ENCODE results near the gene ZBTB37. TPM values are rescaled to one million over a fixed set of nuclear protein-coding genes. Genes with fewer than 3 reads are reported as not detected.
A peak's percentile ranks its signal among the peaks of the same experiment; 100 is the strongest.

The ZBTB37 gene
- total and polyA plus RNA-seq, 12 donors, result 0.55 to 15.2 (median 11.1) TPM

- Histone ChIP-seq H3K27ac (peak within 1 kb of the TSS; percentile 77 to 95 (median 92)), H3K36me3 (peaks cover 0 to 15% (median 0%) of the 10 kb centered on the region in 9 donors), H3K9me3 (no peaks in the 10 kb centered on the region), H3K4me3 (peak within 1 kb of the TSS; percentile 56 to 93 (median 71)), H3K4me1 (peaks cover 0 to 36% (median 7%) of the 10 kb centered on the region in 9 donors), H3K27me3 (no peaks in the 10 kb centered on the region)
- ATAC-seq (peak; percentile 96 to 100 (median 99)), DNase-seq (peak; percentile 96 to 98)
- TF ChIP-seq, protein P1, sequence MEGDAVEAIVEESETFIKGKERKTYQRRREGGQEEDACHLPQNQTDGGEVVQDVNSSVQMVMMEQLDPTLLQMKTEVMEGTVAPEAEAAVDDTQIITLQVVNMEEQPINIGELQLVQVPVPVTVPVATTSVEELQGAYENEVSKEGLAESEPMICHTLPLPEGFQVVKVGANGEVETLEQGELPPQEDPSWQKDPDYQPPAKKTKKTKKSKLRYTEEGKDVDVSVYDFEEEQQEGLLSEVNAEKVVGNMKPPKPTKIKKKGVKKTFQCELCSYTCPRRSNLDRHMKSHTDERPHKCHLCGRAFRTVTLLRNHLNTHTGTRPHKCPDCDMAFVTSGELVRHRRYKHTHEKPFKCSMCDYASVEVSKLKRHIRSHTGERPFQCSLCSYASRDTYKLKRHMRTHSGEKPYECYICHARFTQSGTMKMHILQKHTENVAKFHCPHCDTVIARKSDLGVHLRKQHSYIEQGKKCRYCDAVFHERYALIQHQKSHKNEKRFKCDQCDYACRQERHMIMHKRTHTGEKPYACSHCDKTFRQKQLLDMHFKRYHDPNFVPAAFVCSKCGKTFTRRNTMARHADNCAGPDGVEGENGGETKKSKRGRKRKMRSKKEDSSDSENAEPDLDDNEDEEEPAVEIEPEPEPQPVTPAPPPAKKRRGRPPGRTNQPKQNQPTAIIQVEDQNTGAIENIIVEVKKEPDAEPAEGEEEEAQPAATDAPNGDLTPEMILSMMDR (IDR thresholded peaks at IDR 0.05), result no peak
- 0% methylated on average over 55 of the region's 55 CpGs for WGBS, 2 donors
- intact Hi-C loops (cut with DNase I), result loop anchor here (1.0 to 10.0 kb wide), 12 partner anchors 42 to 1080 kb away; partner anchors contain the start of genes PRDX6 (in 3 of the 10), GAS5 (in 2 of the 10) and ZBTB37 (in 1 of the 10)
Observed at GRCh38 chr1:173824315-173825081, 43.7 kb upstream of the ZBTB37 start, which contains the start of the genes CENPL and DARS2. TSS of gene CENPL (minus strand) at chr1:173824883. CDS start at chr1:173811299, 13,584 bp downstream. TSS of gene DARS2 (plus strand) at chr1:173824673. CDS start at chr1:173825230, 557 bp downstream.

DNA sequence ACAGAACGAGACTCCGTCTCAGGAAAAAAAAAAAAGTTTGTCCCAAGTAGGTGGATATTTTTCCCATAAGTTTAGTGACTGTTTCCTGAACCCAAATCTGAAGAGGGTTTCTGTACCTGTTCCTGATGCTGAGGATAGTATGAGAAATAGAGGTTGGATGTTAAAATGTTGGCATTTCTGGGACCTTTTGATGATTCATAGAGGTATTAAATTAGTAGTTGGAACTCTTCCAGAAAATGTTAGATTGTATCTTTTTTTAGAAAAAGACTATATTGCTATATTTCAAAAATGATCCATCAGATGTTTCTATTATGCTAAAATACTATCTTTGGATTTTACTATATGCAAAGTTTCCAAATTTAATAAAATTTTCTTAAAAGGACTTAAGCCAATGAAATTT lies 40.6 kb upstream of the ZBTB37 start:
- H3K36me3 ChIP-seq, result peaks cover 0 to 46% (median 16%) of the 10 kb centered on the region in 9 donors

DNA sequence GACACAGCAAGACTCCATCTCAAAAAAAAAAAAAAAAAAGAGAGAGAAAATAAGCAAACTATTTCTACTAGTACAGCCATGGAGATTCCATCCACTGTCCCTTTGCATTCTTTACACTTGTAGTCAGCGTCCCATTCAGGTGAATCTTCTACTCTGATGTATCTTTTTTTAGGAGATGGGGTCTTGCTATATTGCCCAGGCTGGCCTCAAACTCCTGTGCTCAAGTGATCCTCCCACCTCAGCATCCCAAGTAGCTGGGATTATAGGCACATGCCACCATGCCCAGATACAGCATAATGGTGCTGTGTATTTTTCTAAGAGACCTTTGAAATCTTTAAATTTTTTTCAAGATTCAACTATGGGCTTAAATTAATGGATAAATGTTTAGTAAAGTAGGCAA lies 35.4 kb upstream of the ZBTB37 start:
- Histone ChIP-seq H3K27me3 (no peaks in the 10 kb centered on the region), H3K36me3 (peaks cover 0 to 92% (median 48%) of the 10 kb centered on the region in 9 donors), H3K27ac (no peak overlapping the region), H3K9me3 (no peaks in the 10 kb centered on the region), H3K4me3 (no peak overlapping the region), H3K4me1 (peaks cover 0 to 3% (median 0%) of the 10 kb centered on the region in 9 donors)
- no peak for ATAC-seq
- intact Hi-C loops (cut with DNase I), result loop anchor here in 1 of 10 donors (5.0 kb wide), 1 partner anchor 410 kb away; no protein-coding TSS in a partner anchor
- no peak for DNase-seq
- TF ChIP-seq, protein P1 (IDR thresholded peaks at IDR 0.05), result no peak
- 84 to 100% methylated on average over 1 of the region's 1 CpG for WGBS, 2 donors

More for the DNA sequence above, 40.6 kb upstream of the ZBTB37 start:
- TF ChIP-seq, protein P1 (IDR thresholded peaks at IDR 0.05), result no peak
- Histone ChIP-seq H3K9me3 (no peaks in the 10 kb centered on the region), H3K4me3 (no peak overlapping the region), H3K4me1 (peaks cover 0 to 34% (median 7%) of the 10 kb centered on the region in 9 donors), H3K27me3 (no peaks in the 10 kb centered on the region), H3K27ac (no peak overlapping the region)
- DNase-seq, result no peak
- intact Hi-C loops (cut with DNase I), result loop anchor here in 7 of 10 donors (5.0 to 10.0 kb wide), 4 partner anchors 40 to 1083 kb away; partner anchors contain the start of genes GAS5 (in 1 of the 7) and ZBTB37 (in 1 of the 7)
- no peak for ATAC-seq
- 89 to 96% methylated on average over 2 of the region's 2 CpGs for WGBS, 2 donors

DNA sequence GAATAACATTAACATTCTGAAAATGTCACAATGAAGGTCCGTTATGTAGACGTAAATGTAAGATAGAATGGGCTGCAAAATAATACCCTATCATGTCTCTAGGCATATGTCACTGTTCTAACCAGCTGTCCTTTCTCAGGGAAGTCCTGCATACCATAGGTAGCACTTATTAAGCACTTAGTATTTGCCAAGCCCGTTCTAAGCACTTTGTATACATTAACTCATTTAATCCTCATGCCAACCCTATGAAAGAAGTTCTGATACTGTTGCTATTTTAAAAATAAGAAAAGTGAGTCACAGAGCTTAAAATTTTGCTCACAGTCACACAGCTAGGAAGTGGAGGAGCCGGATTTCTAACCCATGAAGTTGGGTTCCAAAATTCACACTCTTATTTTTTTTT lies 16.1 kb upstream of the ZBTB37 start:
- DNase-seq, result no peak
- H3K36me3 ChIP-seq, result peaks cover 0 to 92% (median 12%) of the 10 kb centered on the region in 9 donors
- no peaks in the 10 kb centered on the region for H3K9me3 ChIP-seq
- H3K27ac ChIP-seq, result no peak overlapping the region
- no peak for ATAC-seq
- peaks cover 0 to 11% (median 0%) of the 10 kb centered on the region in 9 donors for H3K4me1 ChIP-seq
- H3K4me3 ChIP-seq, result no peak overlapping the region
- no peaks in the 10 kb centered on the region for H3K27me3 ChIP-seq
- intact Hi-C loops (cut with DNase I), result loop anchor here in 1 of 10 donors (2.0 kb wide), 1 partner anchor 63 kb away; no protein-coding TSS in a partner anchor
- TF ChIP-seq, protein P1 (IDR thresholded peaks at IDR 0.05), result no peak
- 78 to 88% methylated on average over 4 of the region's 4 CpGs for WGBS, 2 donors

Data from heart right ventricle (tissue), 16 donors.